ENCODE data around the gene TBATA. TPM values are rescaled to one million over a fixed set of nuclear protein-coding genes. Genes with fewer than 3 reads are reported as not detected.

TBATA gene
- polyA plus RNA-seq (2011; rRNA removed), result not detected in 2 replicates
- not detected in 2 replicates for polyA minus RNA-seq (2011; rRNA and poly(A)+ RNA removed)

- Histone ChIP-seq H3K4me3 (ENCODE audit: low read depth, low read length) (no peak within 1 kb of the TSS), H3K36me3 (ENCODE audit: control insufficient read depth, insufficient read depth, low read length) (no peaks in the 10 kb centered on the region), H3K27me3 (ENCODE audit: control insufficient read depth, insufficient read depth, low read length) (peaks cover 7% of the 10 kb centered on the region)
- ChIA-PET POLR2A (no interaction called here), CTCF (no interaction called here)
- DNase-seq (ENCODE audit: low read depth), result no peak
- no peak for TF ChIP-seq CTCF (IDR thresholded peaks at IDR 0.05; ENCODE audit: insufficient read depth, low read depth, low read length)
These were observed at the start of gene TBATA for GRCh38 chr10:70785190-70785589. Gene TBATA (minus strand): TSS chr10:70785377. CDS start chr10:70783379, 1,998 bp downstream.

DNA sequence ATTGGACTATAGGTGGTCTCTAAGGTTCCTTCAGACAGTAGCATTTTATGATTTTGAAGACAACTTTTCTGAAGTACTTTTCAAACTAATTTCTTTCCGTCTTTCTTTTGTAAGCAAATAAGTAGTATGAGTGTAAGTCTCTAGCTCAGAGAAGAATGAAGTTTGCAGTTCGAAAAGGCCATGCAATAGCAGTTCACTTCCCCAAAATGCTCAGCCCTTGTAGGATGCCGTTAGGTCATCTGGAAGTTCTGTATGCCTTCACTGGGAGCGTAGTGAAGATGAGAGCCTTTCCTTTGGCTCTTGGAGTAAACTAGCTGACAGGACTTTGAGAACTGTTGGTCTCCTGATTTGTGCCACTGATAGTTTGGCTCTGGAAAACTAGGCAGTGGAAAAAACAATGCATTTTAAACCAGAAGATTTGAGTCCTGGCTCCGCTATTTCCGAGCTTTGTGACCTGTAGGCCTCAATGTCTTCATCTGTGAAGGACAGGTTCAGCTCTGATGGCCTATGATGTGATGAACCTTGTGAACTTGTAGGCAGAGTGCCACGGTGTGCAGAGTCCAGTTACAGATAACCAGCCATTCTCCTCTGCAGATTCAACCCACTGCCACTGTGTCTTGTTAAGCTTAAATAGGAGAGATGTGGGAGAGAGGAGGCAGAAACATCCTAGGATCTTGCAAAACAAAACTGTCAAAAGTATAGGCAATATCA, 49.4 kb upstream of the TBATA start:
- no peak for TF ChIP-seq CTCF (IDR thresholded peaks at IDR 0.05; ENCODE audit: insufficient read depth, low read depth, low read length)
- no peak for DNase-seq (ENCODE audit: low read depth)
- H3K27me3 ChIP-seq (ENCODE audit: control insufficient read depth, insufficient read depth, low read length), result no peaks in the 10 kb centered on the region
- H3K4me3 ChIP-seq (ENCODE audit: low read depth, low read length), result no peak overlapping the region
- ChIA-PET CTCF (interaction anchor here (1.3 to 2.9 kb wide), 2 partner anchors 18 to 44 kb away, joined by 3 to 9 read pairs; partner anchors contain the start of gene SGPL1), POLR2A (no interaction called here)
- H3K36me3 ChIP-seq (ENCODE audit: control insufficient read depth, insufficient read depth, low read length), result no peaks in the 10 kb centered on the region; the same call in 1 of the 2 replicates

DNA sequence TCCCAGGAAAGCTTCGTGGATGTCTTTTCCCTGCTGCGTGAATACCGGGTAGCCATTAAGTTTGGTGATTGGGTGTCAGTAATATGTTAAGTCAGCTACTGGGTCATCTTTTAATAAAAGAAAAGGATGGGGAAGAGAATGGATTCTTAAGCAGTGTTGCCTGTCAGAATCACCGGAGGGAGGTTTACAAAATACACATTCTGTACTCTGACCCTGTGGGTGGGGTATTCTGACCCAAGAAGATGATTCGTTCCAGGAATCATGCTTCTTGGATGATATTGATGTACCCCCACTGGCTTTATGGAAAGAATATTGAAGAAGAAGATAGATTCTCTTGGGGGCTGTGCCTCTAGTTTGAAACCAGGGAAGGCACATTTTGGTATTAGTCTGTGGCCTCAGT, 48.8 kb upstream of the TBATA start:
- no peak for TF ChIP-seq CTCF (IDR thresholded peaks at IDR 0.05; ENCODE audit: insufficient read depth, low read depth, low read length)
- Histone ChIP-seq H3K4me3 (ENCODE audit: low read depth, low read length) (no peak overlapping the region), H3K36me3 (ENCODE audit: control insufficient read depth, insufficient read depth, low read length) (no peaks in the 10 kb centered on the region; the same call in 1 of the 2 replicates), H3K27me3 (ENCODE audit: control insufficient read depth, insufficient read depth, low read length) (no peaks in the 10 kb centered on the region)
- CTCF ChIA-PET, result interaction anchor here (1.6 to 2.9 kb wide), 2 partner anchors 12 to 18 kb away, joined by 6 to 9 read pairs; partner anchors contain the start of gene SGPL1
- no peak for DNase-seq (ENCODE audit: low read depth)
- POLR2A ChIA-PET, result no interaction called here

DNA sequence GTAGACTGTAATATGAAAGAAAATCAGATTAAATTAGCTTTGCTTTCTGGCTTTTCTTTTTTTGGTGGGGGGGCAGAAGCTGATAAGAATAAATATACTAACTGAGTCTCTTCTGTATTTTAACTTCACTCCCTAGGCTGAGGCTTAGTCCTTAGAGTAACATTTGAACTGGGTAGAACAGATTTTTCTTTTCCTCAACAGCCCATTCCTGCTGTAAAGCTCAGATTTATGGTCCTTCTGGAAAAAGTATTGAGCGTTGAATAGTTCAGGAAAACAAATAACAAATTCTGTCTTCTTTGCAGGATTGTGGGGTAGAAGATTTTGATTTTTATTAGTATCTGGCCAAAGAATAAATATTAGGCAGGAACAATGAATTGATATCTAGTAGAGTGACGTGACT, 48.4 kb upstream of the TBATA start:
- no peak for TF ChIP-seq CTCF (IDR thresholded peaks at IDR 0.05; ENCODE audit: insufficient read depth, low read depth, low read length)
- Histone ChIP-seq H3K36me3 (ENCODE audit: control insufficient read depth, insufficient read depth, low read length) (no peaks in the 10 kb centered on the region; the same call in 1 of the 2 replicates), H3K27me3 (ENCODE audit: control insufficient read depth, insufficient read depth, low read length) (no peaks in the 10 kb centered on the region), H3K4me3 (ENCODE audit: low read depth, low read length) (no peak overlapping the region)
- DNase-seq (ENCODE audit: low read depth), result no peak
- POLR2A ChIA-PET, result no interaction called here
- CTCF ChIA-PET, result interaction anchor here (0.9 to 2.9 kb wide), 4 partner anchors 12 to 19 kb away, joined by 3 to 9 read pairs (median 4); partner anchors contain the start of gene SGPL1

DNA sequence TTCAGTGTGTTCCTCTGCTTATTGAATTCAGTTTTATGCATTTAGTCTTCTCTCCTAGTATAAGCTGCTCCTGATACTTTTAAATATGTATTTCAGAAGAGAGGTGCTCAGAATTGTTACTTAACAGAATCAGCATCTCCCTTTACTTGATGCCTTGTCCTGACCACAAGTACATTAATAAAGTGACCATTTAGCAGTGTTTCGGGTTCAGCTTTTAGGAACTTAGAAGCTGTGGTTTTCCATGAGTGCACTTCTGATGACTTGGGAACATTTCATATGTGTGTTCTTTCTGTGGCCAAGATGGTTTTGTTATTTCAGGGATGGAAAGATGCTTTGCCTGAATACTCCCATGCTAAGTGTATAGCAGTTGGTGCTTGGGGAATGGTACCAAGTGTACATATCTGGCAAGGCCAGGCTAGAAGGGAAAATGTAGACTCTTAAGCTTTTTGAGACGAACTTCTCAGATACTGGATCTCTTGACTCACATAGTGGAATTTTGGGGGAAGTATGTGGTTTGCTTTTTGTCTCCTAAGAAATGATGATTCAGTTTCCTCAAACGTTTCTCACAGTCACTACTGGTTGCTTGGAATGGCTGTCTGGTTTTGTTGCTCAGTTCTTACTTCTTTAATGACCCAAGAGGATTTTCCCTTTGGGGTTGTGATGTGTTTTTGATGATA, 47.8 kb upstream of the TBATA start:
- POLR2A ChIA-PET, result no interaction called here
- Histone ChIP-seq H3K36me3 (ENCODE audit: control insufficient read depth, insufficient read depth, low read length) (no peaks in the 10 kb centered on the region; the same call in 1 of the 2 replicates), H3K27me3 (ENCODE audit: control insufficient read depth, insufficient read depth, low read length) (no peaks in the 10 kb centered on the region), H3K4me3 (ENCODE audit: low read depth, low read length) (no peak overlapping the region)
- CTCF ChIA-PET, result interaction anchor here (0.7 to 2.9 kb wide), 7 partner anchors 11 to 281 kb away, joined by 3 to 9 read pairs (median 4); partner anchors contain the start of gene SGPL1
- no peak for TF ChIP-seq CTCF (IDR thresholded peaks at IDR 0.05; ENCODE audit: insufficient read depth, low read depth, low read length)
- peak; percentile 83 for DNase-seq (ENCODE audit: low read depth)

Measured in BJ (cell line).